ENCODE measurements around the gene AIF1L. TPM values are rescaled to one million over a fixed set of nuclear protein-coding genes. Genes with fewer than 3 reads are reported as not detected.
A peak's percentile ranks its signal among the peaks of the same experiment; 100 is the strongest.

The AIF1L gene
- total and polyA plus RNA-seq, 8 donors = 9.3 to 49.2 (median 41.5) TPM

- TF ChIP-seq, protein P1, sequence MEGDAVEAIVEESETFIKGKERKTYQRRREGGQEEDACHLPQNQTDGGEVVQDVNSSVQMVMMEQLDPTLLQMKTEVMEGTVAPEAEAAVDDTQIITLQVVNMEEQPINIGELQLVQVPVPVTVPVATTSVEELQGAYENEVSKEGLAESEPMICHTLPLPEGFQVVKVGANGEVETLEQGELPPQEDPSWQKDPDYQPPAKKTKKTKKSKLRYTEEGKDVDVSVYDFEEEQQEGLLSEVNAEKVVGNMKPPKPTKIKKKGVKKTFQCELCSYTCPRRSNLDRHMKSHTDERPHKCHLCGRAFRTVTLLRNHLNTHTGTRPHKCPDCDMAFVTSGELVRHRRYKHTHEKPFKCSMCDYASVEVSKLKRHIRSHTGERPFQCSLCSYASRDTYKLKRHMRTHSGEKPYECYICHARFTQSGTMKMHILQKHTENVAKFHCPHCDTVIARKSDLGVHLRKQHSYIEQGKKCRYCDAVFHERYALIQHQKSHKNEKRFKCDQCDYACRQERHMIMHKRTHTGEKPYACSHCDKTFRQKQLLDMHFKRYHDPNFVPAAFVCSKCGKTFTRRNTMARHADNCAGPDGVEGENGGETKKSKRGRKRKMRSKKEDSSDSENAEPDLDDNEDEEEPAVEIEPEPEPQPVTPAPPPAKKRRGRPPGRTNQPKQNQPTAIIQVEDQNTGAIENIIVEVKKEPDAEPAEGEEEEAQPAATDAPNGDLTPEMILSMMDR (IDR thresholded peaks at IDR 0.05) = no peak
- Histone ChIP-seq H3K36me3 (no peaks in the 10 kb centered on the region), H3K4me1 (peaks cover 0 to 6% of the 10 kb centered on the region in 2 donors), H3K27me3 (peaks cover 0 to 5% of the 10 kb centered on the region in 2 donors), H3K9me3 (no peaks in the 10 kb centered on the region), H3K4me3 (no peak overlapping the region), H3K27ac (peak overlapping the region; percentile 7 to 69)
- DNase-seq (no peak), ATAC-seq (peak; percentile 31)
- intact Hi-C loops (cut with DNase I) = no loop called here
Observed at GRCh38 chr9:131116281-131117120, 20.2 kb downstream of the AIF1L start.

GRCh38 chr9:131117121-131117761 is 20.9 kb downstream of the AIF1L start:
- H3K27ac ChIP-seq = peak overlapping the region; percentile 7 to 69
- no peak overlapping the region for H3K4me3 ChIP-seq
- intact Hi-C loops (cut with DNase I) = no loop called here
- TF ChIP-seq, protein P1 (IDR thresholded peaks at IDR 0.05) = no peak
- no peaks in the 10 kb centered on the region for H3K36me3 ChIP-seq
- no peaks in the 10 kb centered on the region for H3K9me3 ChIP-seq
- ATAC-seq (no peak), DNase-seq (no peak)
- H3K27me3 ChIP-seq = peaks cover 0 to 5% of the 10 kb centered on the region in 2 donors
- peaks cover 0 to 6% of the 10 kb centered on the region in 2 donors for H3K4me1 ChIP-seq

- Histone ChIP-seq H3K4me3 (no peak overlapping the region), H3K4me1 (peaks cover 0 to 6% of the 10 kb centered on the region in 2 donors), H3K9me3 (no peaks in the 10 kb centered on the region), H3K27ac (peak overlapping the region; percentile 7 to 69), H3K36me3 (no peaks in the 10 kb centered on the region), H3K27me3 (peaks cover 0 to 5% of the 10 kb centered on the region in 2 donors)
- TF ChIP-seq, protein P1 (IDR thresholded peaks at IDR 0.05) = no peak
- ATAC-seq = no peak
- intact Hi-C loops (cut with DNase I) = no loop called here
- DNase-seq = no peak
Observed at GRCh38 chr9:131117762-131118145, 21.4 kb downstream of the AIF1L start.

- intact Hi-C loops (cut with DNase I) = no loop called here
- Histone ChIP-seq H3K27me3 (peaks cover 0 to 5% of the 10 kb centered on the region in 2 donors), H3K27ac (no peak overlapping the region), H3K9me3 (no peaks in the 10 kb centered on the region), H3K4me1 (peaks cover 2 to 10% of the 10 kb centered on the region in 2 donors), H3K36me3 (no peaks in the 10 kb centered on the region), H3K4me3 (no peak overlapping the region)
- TF ChIP-seq, protein P1 (IDR thresholded peaks at IDR 0.05) = no peak
- ATAC-seq (no peak), DNase-seq (no peak)
Observed at GRCh38 chr9:131119600-131119999, 23.3 kb downstream of the AIF1L start.

DNA sequence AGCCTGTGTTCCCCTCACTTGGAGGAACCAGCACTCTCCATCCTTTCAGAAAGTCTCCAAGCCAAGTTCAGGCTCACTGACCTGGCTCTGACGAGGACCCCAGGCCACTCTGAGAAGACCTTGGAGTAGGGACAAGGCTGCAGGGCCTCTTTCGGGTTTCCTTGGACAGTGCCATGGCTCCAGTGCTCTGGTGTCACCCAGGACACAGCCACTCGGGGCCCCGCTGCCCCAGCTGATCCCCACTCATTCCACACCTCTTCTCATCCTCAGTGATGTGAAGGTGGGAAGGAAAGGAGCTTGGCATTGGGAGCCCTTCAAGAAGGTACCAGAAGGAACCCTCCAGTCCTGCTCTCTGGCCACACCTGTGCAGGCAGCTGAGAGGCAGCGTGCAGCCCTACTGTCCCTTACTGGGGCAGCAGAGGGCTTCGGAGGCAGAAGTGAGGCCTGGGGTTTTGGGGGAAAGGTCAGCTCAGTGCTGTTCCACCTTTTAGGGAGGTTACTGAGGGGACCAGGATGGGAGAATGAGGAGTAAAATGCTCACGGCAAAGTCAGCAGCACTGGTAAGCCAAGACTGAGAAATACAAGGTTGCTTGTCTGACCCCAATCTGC is 24.4 kb downstream of the AIF1L start:
- intact Hi-C loops (cut with DNase I) = no loop called here
- ATAC-seq (no peak), DNase-seq (no peak)
- TF ChIP-seq, protein P1 (IDR thresholded peaks at IDR 0.05) = no peak
- Histone ChIP-seq H3K27ac (no peak overlapping the region), H3K36me3 (no peaks in the 10 kb centered on the region), H3K4me1 (peaks cover 4 to 13% of the 10 kb centered on the region in 2 donors), H3K27me3 (peaks cover 0 to 5% of the 10 kb centered on the region in 2 donors), H3K9me3 (no peaks in the 10 kb centered on the region), H3K4me3 (no peak overlapping the region)

All from left lung (tissue), 10 donors.